Measurements from ENCODE around the gene COX6B2.

COX6B2 gene

GRCh38 chr19:55382013-55382412, 27.5 kb upstream of the COX6B2 start:
- H3K36me3 ChIP-seq (ENCODE audit: control insufficient read depth in 2 of 2, insufficient read depth in 2 of 2, low read length in 2 of 2): peaks cover 2 to 4% of the 10 kb centered on the region in 2 donors
- H3K27me3 ChIP-seq (ENCODE audit: control insufficient read depth in 2 of 2, insufficient read depth in 2 of 2, low read length in 2 of 2): no peaks in the 10 kb centered on the region
- no peak overlapping the region for H3K9ac ChIP-seq (ENCODE audit: low read depth in 1 of 2, low read length in 2 of 2)
- H3K27ac ChIP-seq (ENCODE audit: low read depth in 2 of 2, low read length in 2 of 2): no peak overlapping the region
- peaks cover 25 to 27% of the 10 kb centered on the region in 2 donors for H3K4me1 ChIP-seq (ENCODE audit: control insufficient read depth in 2 of 2, insufficient read depth in 2 of 2, low read length in 2 of 2)
- H3K4me3 ChIP-seq (ENCODE audit: low read length in 2 of 2): no peak overlapping the region
- H3K9me3 ChIP-seq (ENCODE audit: control insufficient read depth in 2 of 2, low read length in 2 of 2): no peaks in the 10 kb centered on the region

DNA sequence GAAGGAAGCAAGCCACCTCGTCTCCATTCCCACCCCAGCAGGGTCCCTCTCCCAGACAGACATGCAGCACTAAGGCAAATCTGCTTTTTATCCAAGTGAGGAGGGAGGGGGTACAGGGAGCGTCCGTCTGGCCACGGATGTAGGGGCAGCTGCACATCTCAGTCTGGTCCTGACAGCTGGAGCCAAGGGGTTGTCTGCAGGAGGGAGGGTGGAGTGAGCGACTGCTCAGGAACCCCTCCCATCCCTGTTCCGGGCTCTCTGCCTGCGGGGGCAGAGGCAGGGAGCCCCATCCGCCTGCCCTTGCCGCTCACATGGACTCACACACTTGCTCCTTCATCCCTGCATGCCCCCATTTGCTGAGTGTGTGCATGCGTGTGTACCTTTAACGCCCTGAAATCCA, 24.7 kb upstream of the COX6B2 start:
- H3K9me3 ChIP-seq (ENCODE audit: control insufficient read depth in 2 of 2, low read length in 2 of 2): no peaks in the 10 kb centered on the region
- H3K4me1 ChIP-seq (ENCODE audit: control insufficient read depth in 2 of 2, insufficient read depth in 2 of 2, low read length in 2 of 2): peaks cover 8 to 9% of the 10 kb centered on the region in 2 donors
- no peaks in the 10 kb centered on the region for H3K27me3 ChIP-seq (ENCODE audit: control insufficient read depth in 2 of 2, insufficient read depth in 2 of 2, low read length in 2 of 2)
- no peak overlapping the region for H3K4me3 ChIP-seq (ENCODE audit: low read length in 2 of 2)
- H3K27ac ChIP-seq (ENCODE audit: low read depth in 2 of 2, low read length in 2 of 2): no peak overlapping the region
- H3K36me3 ChIP-seq (ENCODE audit: control insufficient read depth in 2 of 2, insufficient read depth in 2 of 2, low read length in 2 of 2): peaks cover 0 to 2% of the 10 kb centered on the region in 2 donors
- no peak overlapping the region for H3K9ac ChIP-seq (ENCODE audit: low read depth in 1 of 2, low read length in 2 of 2)

GRCh38 chr19:55377356-55378131, 23.0 kb upstream of the COX6B2 start:
- H3K4me3 ChIP-seq (ENCODE audit: low read length in 2 of 2): no peak overlapping the region
- H3K4me1 ChIP-seq (ENCODE audit: control insufficient read depth in 2 of 2, insufficient read depth in 2 of 2, low read length in 2 of 2): no peaks in the 10 kb centered on the region
- H3K9ac ChIP-seq (ENCODE audit: low read depth in 1 of 2, low read length in 2 of 2): no peak overlapping the region
- H3K9me3 ChIP-seq (ENCODE audit: control insufficient read depth in 2 of 2, low read length in 2 of 2): no peaks in the 10 kb centered on the region
- H3K27ac ChIP-seq (ENCODE audit: low read depth in 2 of 2, low read length in 2 of 2): no peak overlapping the region
- H3K36me3 ChIP-seq (ENCODE audit: control insufficient read depth in 2 of 2, insufficient read depth in 2 of 2, low read length in 2 of 2): peaks cover 0 to 2% of the 10 kb centered on the region in 2 donors
- peaks cover 1 to 2% of the 10 kb centered on the region in 2 donors for H3K27me3 ChIP-seq (ENCODE audit: control insufficient read depth in 2 of 2, insufficient read depth in 2 of 2, low read length in 2 of 2)

- peaks cover 9 to 10% of the 10 kb centered on the region in 2 donors for H3K27me3 ChIP-seq (ENCODE audit: control insufficient read depth in 2 of 2, insufficient read depth in 2 of 2, low read length in 2 of 2)
- H3K4me3 ChIP-seq (ENCODE audit: low read length in 2 of 2): no peak within 1 kb of the TSS
Observed at GRCh38 chr19:55376241-55376933, 21.9 kb upstream of the COX6B2 start, which contains the start of gene TMEM190. Gene TMEM190 (plus strand): TSS chr19:55376826. CDS start chr19:55376854, 28 bp downstream.

DNA sequence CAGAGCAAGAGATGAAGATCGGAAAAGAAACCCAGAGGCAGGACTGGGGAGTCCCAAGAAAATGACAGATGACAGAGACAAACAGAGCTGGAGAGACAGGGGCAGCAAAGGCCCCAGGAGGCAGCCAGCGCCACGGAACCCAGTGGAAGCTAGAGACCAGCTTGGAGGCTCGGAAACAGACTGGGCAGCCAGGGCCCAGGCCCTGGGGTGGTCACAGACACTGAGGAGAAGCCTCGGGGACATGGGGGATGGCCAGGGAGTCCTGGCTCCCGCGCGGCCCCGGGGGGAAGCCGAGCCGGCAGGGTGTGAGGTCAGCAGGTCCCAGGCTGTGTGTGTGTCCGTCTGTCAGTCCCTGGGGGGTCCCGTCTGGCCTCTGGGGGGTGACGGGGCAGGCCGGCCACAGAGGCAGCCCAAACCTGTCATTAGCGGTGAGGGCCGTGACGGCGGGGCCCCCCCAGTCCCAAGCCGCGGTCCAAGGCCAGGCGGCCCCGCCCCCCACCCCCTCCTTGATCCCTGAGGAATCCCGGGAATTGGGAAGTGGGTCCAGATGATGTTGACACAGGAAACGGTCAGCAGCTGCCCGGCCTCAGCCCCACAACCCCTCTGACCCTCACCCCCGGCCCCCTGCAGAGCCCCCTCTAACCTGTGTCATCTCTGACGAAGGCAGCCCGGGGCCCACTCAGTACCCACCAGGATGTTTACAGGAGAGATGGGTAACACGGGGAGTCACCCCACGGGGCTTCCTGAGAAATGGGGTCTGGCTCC, 19.7 kb upstream of the COX6B2 start:
- Histone ChIP-seq H3K9me3 (ENCODE audit: control insufficient read depth in 2 of 2, low read length in 2 of 2) (no peaks in the 10 kb centered on the region), H3K27me3 (ENCODE audit: control insufficient read depth in 2 of 2, insufficient read depth in 2 of 2, low read length in 2 of 2) (peaks cover 21 to 24% of the 10 kb centered on the region in 2 donors), H3K4me3 (ENCODE audit: low read length in 2 of 2) (no peak overlapping the region), H3K9ac (ENCODE audit: low read depth in 1 of 2, low read length in 2 of 2) (no peak overlapping the region), H3K36me3 (ENCODE audit: control insufficient read depth in 2 of 2, insufficient read depth in 2 of 2, low read length in 2 of 2) (peaks cover 0 to under 1% of the 10 kb centered on the region in 2 donors), H3K27ac (ENCODE audit: low read depth in 2 of 2, low read length in 2 of 2) (no peak overlapping the region), H3K4me1 (ENCODE audit: control insufficient read depth in 2 of 2, insufficient read depth in 2 of 2, low read length in 2 of 2) (no peaks in the 10 kb centered on the region)

More at GRCh38 chr19:55376241-55376933, 21.9 kb upstream of the COX6B2 start, which contains the start of gene TMEM190:
- H3K9me3 ChIP-seq (ENCODE audit: control insufficient read depth in 2 of 2, low read length in 2 of 2): no peaks in the 10 kb centered on the region
- H3K4me1 ChIP-seq (ENCODE audit: control insufficient read depth in 2 of 2, insufficient read depth in 2 of 2, low read length in 2 of 2): no peaks in the 10 kb centered on the region
- no peak within 1 kb of the TSS for H3K27ac ChIP-seq (ENCODE audit: low read depth in 2 of 2, low read length in 2 of 2)
- peaks cover 0 to 2% of the 10 kb centered on the region in 2 donors for H3K36me3 ChIP-seq (ENCODE audit: control insufficient read depth in 2 of 2, insufficient read depth in 2 of 2, low read length in 2 of 2)
- no peak within 1 kb of the TSS for H3K9ac ChIP-seq (ENCODE audit: low read depth in 1 of 2, low read length in 2 of 2)

DNA sequence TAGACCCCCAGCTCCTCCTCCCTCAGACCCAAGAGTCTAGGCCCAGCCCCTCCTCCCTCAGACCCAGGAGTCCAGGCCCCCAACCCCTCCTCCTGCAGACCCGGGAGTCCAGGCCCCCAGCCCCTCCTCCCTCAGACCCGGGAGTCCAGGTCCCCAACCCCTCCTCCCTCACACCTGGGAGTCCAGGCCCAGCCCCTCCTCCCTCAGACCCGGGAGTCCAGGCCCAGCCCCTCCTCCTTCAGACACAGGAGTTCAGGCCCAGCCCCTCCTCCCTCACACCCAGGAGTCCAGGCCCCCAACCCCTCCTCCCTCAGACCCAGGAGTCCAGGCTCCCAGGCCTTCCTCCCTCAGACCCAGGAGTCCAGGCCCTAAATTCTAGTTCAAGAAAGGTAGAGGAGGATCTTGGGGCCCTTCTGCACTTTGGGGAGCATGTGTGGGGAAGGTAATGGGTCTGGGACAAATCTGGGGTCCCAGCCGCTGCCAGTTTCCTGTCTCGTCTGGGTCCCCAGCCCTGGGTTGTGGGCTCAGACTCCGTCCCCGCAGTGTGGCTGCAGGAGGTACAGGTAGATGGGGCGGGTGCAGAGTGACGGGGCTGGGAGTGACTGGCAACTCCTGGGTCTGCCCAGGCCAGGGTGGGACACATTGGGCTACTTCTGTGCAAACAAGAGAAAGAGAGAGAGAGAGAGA, 18.9 kb upstream of the COX6B2 start:
- H3K27ac ChIP-seq (ENCODE audit: low read depth in 2 of 2, low read length in 2 of 2): no peak overlapping the region
- H3K4me3 ChIP-seq (ENCODE audit: low read length in 2 of 2): no peak overlapping the region
- no peaks in the 10 kb centered on the region for H3K9me3 ChIP-seq (ENCODE audit: control insufficient read depth in 2 of 2, low read length in 2 of 2)
- H3K27me3 ChIP-seq (ENCODE audit: control insufficient read depth in 2 of 2, insufficient read depth in 2 of 2, low read length in 2 of 2): peaks cover 23 to 30% of the 10 kb centered on the region in 2 donors
- H3K9ac ChIP-seq (ENCODE audit: low read depth in 1 of 2, low read length in 2 of 2): no peak overlapping the region
- H3K36me3 ChIP-seq (ENCODE audit: control insufficient read depth in 2 of 2, insufficient read depth in 2 of 2, low read length in 2 of 2): no peaks in the 10 kb centered on the region
- no peaks in the 10 kb centered on the region for H3K4me1 ChIP-seq (ENCODE audit: control insufficient read depth in 2 of 2, insufficient read depth in 2 of 2, low read length in 2 of 2)

- H3K27me3 ChIP-seq (ENCODE audit: control insufficient read depth in 2 of 2, insufficient read depth in 2 of 2, low read length in 2 of 2): peaks cover 30 to 37% of the 10 kb centered on the region in 2 donors
- H3K27ac ChIP-seq (ENCODE audit: low read depth in 2 of 2, low read length in 2 of 2): no peak overlapping the region
- H3K36me3 ChIP-seq (ENCODE audit: control insufficient read depth in 2 of 2, insufficient read depth in 2 of 2, low read length in 2 of 2): no peaks in the 10 kb centered on the region
- no peaks in the 10 kb centered on the region for H3K4me1 ChIP-seq (ENCODE audit: control insufficient read depth in 2 of 2, insufficient read depth in 2 of 2, low read length in 2 of 2)
- H3K9me3 ChIP-seq (ENCODE audit: control insufficient read depth in 2 of 2, low read length in 2 of 2): no peaks in the 10 kb centered on the region
- no peak overlapping the region for H3K9ac ChIP-seq (ENCODE audit: low read depth in 1 of 2, low read length in 2 of 2)
- H3K4me3 ChIP-seq (ENCODE audit: low read length in 2 of 2): no peak overlapping the region
Observed at GRCh38 chr19:55372316-55373081, 18.0 kb upstream of the COX6B2 start.

DNA sequence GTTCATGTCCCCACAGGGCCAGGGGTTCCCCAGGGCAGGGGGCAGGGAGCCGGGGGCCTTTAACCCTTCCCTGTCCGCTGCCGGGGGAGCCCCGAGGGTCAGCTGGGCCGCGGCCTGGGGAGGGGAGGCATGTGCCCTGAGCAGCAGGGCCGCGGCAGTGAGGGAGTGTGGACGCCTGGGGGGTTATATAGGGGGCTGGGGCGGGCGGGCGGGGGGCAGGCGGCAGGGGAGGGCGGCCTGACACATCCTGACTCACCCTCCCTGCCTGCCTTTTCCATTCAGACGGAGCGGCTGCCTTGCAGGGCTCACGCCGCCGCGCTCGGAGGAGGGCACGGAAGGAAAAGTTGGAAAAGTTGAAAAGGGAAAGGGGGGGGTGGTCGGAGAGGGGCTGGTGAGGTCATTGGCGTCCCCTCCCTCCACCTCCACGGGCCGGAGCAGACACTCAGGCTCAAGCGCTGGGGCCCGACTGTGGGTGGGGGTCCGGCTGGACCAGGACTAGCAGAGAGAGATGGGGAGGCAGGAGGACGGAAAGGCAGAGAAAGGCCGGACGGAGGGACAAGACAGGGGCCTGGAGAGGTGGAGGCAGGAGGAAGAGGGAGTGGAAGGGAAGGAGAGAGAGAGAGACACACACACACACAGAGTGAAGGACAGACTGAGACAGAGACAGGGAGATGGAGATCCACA, 15.9 kb upstream of the COX6B2 start, which contains the start of gene IL11:
IL11 (minus strand) TSS at position 159 of the 684 bp plus-strand sequence; CDS start at position 6, 153 bp downstream.
- peak within 1 kb of the TSS in 1 of 2 donors; percentile 17 for H3K9ac ChIP-seq (ENCODE audit: low read depth in 1 of 2, low read length in 2 of 2)
- H3K27ac ChIP-seq (ENCODE audit: low read depth in 2 of 2, low read length in 2 of 2): no peak within 1 kb of the TSS
- no peaks in the 10 kb centered on the region for H3K4me1 ChIP-seq (ENCODE audit: control insufficient read depth in 2 of 2, insufficient read depth in 2 of 2, low read length in 2 of 2)
- peaks cover 30 to 37% of the 10 kb centered on the region in 2 donors for H3K27me3 ChIP-seq (ENCODE audit: control insufficient read depth in 2 of 2, insufficient read depth in 2 of 2, low read length in 2 of 2)
- no peaks in the 10 kb centered on the region for H3K9me3 ChIP-seq (ENCODE audit: control insufficient read depth in 2 of 2, low read length in 2 of 2)
- H3K36me3 ChIP-seq (ENCODE audit: control insufficient read depth in 2 of 2, insufficient read depth in 2 of 2, low read length in 2 of 2): no peaks in the 10 kb centered on the region
- H3K4me3 ChIP-seq (ENCODE audit: low read length in 2 of 2): peak within 1 kb of the TSS in 1 of 2 donors; percentile 20

All from mucosa of rectum (tissue), 2 donors.